ENCODE data around the gene OR3A2. TPM values are rescaled to one million over a fixed set of nuclear protein-coding genes. Genes with fewer than 3 reads are reported as not detected.
"Not testable (repeated sequence)": the region's sequence is repeated elsewhere in the genome, so short reads cannot be mapped to it uniquely, and the experiment has no call there.

Gene OR3A2
- total and polyA plus RNA-seq, 2 of the 13 experiments (the other 11 are each of a cell fraction or from before 2014, with no cell fraction given) = not detected

DNA sequence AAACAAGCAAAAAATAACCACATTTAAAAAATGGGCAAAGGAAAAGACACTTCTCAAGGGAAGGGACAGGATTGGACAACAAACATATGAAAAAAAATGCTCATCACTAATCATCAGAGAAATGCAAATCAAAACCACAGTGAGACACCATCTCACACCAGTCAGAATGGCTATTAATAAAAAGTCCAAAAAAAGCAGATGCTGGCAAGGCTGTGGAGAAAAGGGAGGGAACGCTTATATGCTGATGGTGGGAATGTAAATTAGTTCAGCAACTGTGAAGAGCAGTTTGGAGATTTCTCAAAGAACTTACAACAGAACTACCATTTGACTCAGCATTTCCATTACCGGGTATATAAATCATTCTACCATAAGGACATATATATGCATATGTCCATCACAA lies 137.1 kb downstream of the OR3A2 start:
- BruUV-seq (replicated peaks); H3K4me2 ChIP-seq (ENCODE audit: low read depth, low read length); FAIRE-seq; H3K4me1 ChIP-seq (ENCODE audit: insufficient read depth, low read length); intact Hi-C loops (cut with micrococcal nuclease; ENCODE audit: unreplicated experiment); DNase-seq (ENCODE audit: low spot score); H3K79me2 ChIP-seq (ENCODE audit: insufficient read depth, low read length); H3K36me3 ChIP-seq (replicated peaks in 1 of 2; ENCODE audit: control insufficient read depth in 1 of 2, insufficient read depth in 2 of 2, low read length in 2 of 2); H3K27me3 ChIP-seq (ENCODE audit: control insufficient read depth in 1 of 2, insufficient read depth in 2 of 2, low read length in 2 of 2); H3K4me3 ChIP-seq (replicated peaks in 1 of 3; ENCODE audit: insufficient read depth in 1 of 3, low read depth in 2 of 3, low read length in 3 of 3); CTCF ChIA-PET (ENCODE audit: low intra/inter-chr PET ratio, low total read pairs); H3K27ac ChIP-seq (ENCODE audit: extremely low read length, insufficient read depth, low read length); ATAC-seq; H2AFZ ChIP-seq (ENCODE audit: low read length); in situ Hi-C loops (cut with HindIII; ENCODE audit: extremely low pct_ligation_motif_present, low pct_unique_long_range_greater_than_20kb); H3K9me3 ChIP-seq (ENCODE audit: low read length); POLR2A ChIA-PET; H4K20me1 ChIP-seq (ENCODE audit: insufficient read depth, low read length); H3K9ac ChIP-seq (ENCODE audit: insufficient read depth, low read depth, low read length): not testable (repeated sequence)
- 0% methylated on average over 1 of the region's 2 CpGs for WGBS (ENCODE audit: low lambda C conversion rate)

- H3K9ac ChIP-seq (ENCODE audit: insufficient read depth, low read depth, low read length); CTCF ChIA-PET (ENCODE audit: low intra/inter-chr PET ratio, low total read pairs); in situ Hi-C loops (cut with HindIII; ENCODE audit: extremely low pct_ligation_motif_present, low pct_unique_long_range_greater_than_20kb); H3K9me3 ChIP-seq (ENCODE audit: low read length); POLR2A ChIA-PET; DNase-seq (ENCODE audit: low spot score); intact Hi-C loops (cut with micrococcal nuclease; ENCODE audit: unreplicated experiment); H3K4me2 ChIP-seq (ENCODE audit: low read depth, low read length); BruUV-seq (replicated peaks); H3K79me2 ChIP-seq (ENCODE audit: insufficient read depth, low read length); H3K27ac ChIP-seq (ENCODE audit: extremely low read length, insufficient read depth, low read length); H3K4me1 ChIP-seq (ENCODE audit: insufficient read depth, low read length); H4K20me1 ChIP-seq (ENCODE audit: insufficient read depth, low read length); H3K4me3 ChIP-seq (replicated peaks in 1 of 3; ENCODE audit: insufficient read depth in 1 of 3, low read depth in 2 of 3, low read length in 3 of 3); H3K27me3 ChIP-seq (ENCODE audit: control insufficient read depth in 1 of 2, insufficient read depth in 2 of 2, low read length in 2 of 2); ATAC-seq; H3K36me3 ChIP-seq (replicated peaks in 1 of 2; ENCODE audit: control insufficient read depth in 1 of 2, insufficient read depth in 2 of 2, low read length in 2 of 2); FAIRE-seq; H2AFZ ChIP-seq (ENCODE audit: low read length): not testable (repeated sequence)
- 0% methylated on average over 1 of the region's 1 CpG for WGBS (ENCODE audit: low lambda C conversion rate)
These were observed 141.3 kb downstream of the OR3A2 start for GRCh38 chr17:3244841-3245240.

GRCh38 chr17:3241044-3241443 lies 145.1 kb downstream of the OR3A2 start:
- H4K20me1 ChIP-seq (ENCODE audit: insufficient read depth, low read length); intact Hi-C loops (cut with micrococcal nuclease; ENCODE audit: unreplicated experiment); H3K9me3 ChIP-seq (ENCODE audit: low read length); POLR2A ChIA-PET; H3K27me3 ChIP-seq (ENCODE audit: control insufficient read depth in 1 of 2, insufficient read depth in 2 of 2, low read length in 2 of 2); H3K79me2 ChIP-seq (ENCODE audit: insufficient read depth, low read length); ATAC-seq; H2AFZ ChIP-seq (ENCODE audit: low read length); H3K9ac ChIP-seq (ENCODE audit: insufficient read depth, low read depth, low read length); in situ Hi-C loops (cut with HindIII; ENCODE audit: extremely low pct_ligation_motif_present, low pct_unique_long_range_greater_than_20kb); H3K4me1 ChIP-seq (ENCODE audit: insufficient read depth, low read length); H3K4me3 ChIP-seq (replicated peaks in 1 of 3; ENCODE audit: insufficient read depth in 1 of 3, low read depth in 2 of 3, low read length in 3 of 3); CTCF ChIA-PET (ENCODE audit: low intra/inter-chr PET ratio, low total read pairs); DNase-seq (ENCODE audit: low spot score); FAIRE-seq; H3K36me3 ChIP-seq (replicated peaks in 1 of 2; ENCODE audit: control insufficient read depth in 1 of 2, insufficient read depth in 2 of 2, low read length in 2 of 2); H3K4me2 ChIP-seq (ENCODE audit: low read depth, low read length); H3K27ac ChIP-seq (ENCODE audit: extremely low read length, insufficient read depth, low read length); BruUV-seq (replicated peaks): not testable (repeated sequence)
- WGBS (ENCODE audit: low lambda C conversion rate) = 0% methylated on average over 1 of the region's 1 CpG
